HK-2 (cell line): Measurements from ENCODE around the gene STAT5A.
"Not testable (repeated sequence)": the region's sequence is repeated elsewhere in the genome, so short reads cannot be mapped to it uniquely, and the experiment has no call there.

Source experiments
- DNase-seq: peaks from one replicate; pipeline ENCODE4 v3.0.0-alpha.2; 2018; ENCODE audit not compliant: unreplicated experiment

Gene STAT5A

DNA sequence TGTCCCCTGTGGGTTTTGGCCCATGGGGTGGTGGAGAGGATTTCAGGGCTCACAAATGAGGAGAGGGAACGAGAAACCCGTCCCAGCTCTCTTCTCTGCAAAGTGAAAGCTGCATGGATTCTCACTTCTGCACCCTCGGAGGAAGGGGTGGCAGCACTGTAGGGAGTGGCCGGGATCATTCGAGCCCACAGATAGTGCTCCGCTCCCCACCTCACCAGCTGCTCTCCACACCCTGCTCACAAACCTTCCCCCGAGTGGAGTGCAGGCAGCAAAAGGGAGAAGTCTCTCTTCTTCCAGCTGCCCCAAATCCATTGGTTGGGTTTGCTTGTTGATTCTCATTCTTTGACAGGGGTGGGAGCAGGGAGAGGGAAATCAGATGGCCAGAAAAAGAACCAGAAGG lies 20.1 kb downstream of the STAT5A start:
- no peak for DNase-seq

GRCh38 chr17:42309142-42309541 lies 20.8 kb downstream of the STAT5A start:
- DNase-seq = no peak

- no peak for DNase-seq
Measured at GRCh38 chr17:42309986-42310786, 21.9 kb downstream of the STAT5A start.

- DNase-seq = no peak
Measured at GRCh38 chr17:42310787-42311215, 22.5 kb downstream of the STAT5A start.

GRCh38 chr17:42311240-42312034 lies 23.1 kb downstream of the STAT5A start:
- DNase-seq = peak; percentile 84

DNA sequence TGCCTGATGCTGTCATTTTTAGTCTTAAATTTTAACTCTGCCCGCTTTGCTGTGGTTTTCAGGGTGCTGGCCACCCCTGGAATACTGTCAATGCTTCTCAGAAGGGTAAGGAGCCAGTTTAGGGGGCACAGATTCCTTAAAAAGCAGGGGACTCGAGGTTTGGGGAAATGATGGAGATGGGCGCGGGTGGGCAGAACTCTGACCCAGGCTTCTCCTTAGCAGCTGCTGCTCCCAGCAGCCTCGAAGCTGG lies 23.7 kb downstream of the STAT5A start:
- DNase-seq = no peak

- DNase-seq = peak; percentile 83
Measured at GRCh38 chr17:42312285-42313130, 24.2 kb downstream of the STAT5A start.

DNA sequence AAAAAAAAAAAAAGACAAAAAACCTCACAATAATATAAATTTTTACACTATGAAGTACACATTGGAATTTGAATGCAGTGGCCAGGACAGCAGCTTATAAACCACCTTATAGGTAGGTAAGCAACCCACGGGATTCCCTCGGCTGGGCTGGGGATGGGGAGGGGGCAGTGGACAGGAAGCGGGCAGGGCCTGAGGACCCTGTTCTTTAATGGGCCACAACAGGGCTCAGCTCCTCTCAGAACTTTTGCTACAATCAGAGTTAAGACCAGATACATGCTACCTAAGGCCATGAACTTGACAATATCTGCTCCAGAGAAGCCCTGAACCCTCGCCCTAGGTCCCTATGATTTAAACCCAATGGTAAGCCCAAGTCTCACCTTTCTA lies 25.1 kb downstream of the STAT5A start:
- no peak for DNase-seq

DNA sequence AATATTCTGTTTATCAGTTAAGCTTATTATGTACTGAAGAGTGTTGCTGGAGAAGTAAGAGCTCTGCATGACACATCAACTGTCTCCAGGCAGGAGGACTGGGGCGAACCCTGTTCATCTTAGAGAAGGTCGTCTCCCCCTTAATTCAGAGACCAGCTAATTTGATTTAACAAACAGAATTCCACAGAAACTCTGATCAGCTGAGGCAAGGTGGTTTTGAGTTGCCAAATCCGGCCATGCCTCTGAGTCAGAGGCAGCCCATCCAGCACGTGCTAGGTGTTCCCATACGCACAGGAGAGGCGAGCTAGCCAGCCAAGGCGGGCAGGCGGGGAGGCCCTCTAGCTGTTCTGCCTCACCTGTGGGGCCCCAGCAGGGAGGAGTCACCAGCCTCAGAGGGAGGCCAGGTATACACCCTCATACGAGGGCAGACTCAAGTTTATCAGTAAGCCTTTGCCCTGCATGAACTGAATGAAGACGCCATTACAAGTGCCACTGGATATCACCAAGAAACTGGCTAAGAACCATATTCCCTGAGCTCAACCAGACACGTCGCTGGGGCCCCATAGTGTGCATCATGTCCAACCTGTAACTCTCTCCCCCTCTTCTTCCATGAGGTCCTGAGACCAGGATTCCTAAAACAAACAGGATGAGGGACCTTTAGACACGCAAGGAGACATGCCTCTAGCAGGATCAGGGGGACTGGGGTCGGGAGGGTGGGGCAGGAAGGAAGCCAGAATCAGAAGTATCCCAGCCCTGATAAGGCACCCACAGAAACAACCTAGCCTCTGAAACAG lies 25.7 kb downstream of the STAT5A start:
- no peak for DNase-seq

DNA sequence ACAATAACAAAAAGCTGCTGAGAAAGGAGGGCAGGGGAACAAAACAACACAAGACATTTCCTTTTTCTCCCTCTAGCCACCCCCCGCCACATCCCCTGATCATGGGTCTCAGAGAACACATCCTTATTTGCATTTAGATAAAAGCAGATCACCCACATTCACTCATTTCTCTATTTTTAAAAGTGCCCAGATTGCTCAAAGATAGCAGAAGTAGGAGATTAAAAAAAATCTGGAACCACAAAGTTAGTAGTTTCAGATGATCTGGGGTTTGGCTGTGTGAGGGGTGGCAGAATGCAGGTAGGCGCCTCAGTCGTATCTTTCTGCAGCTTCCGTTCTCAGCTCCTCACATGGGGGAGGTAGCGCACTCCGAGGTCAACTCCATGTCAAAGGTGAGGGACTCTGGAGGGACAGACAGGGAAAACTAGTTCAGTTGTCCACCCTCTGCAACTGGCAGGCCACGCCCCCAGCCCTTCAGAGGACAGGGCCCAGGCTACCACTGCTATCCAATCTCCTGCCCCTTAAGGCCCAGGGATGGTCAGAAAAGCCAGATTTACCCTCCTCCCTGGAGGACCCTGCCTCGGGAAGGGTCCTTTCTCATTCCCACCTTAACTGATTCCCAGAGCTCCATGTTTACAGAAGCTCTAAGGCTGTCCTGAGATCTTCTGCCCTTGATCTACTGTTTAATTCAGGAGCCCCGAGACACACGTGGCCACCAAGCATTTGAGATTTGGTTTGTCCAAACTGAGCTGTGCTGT lies 27.3 kb downstream of the STAT5A start:
- no peak for DNase-seq

- no peak for DNase-seq
Measured at GRCh38 chr17:42316755-42317154, 28.5 kb downstream of the STAT5A start.

DNA sequence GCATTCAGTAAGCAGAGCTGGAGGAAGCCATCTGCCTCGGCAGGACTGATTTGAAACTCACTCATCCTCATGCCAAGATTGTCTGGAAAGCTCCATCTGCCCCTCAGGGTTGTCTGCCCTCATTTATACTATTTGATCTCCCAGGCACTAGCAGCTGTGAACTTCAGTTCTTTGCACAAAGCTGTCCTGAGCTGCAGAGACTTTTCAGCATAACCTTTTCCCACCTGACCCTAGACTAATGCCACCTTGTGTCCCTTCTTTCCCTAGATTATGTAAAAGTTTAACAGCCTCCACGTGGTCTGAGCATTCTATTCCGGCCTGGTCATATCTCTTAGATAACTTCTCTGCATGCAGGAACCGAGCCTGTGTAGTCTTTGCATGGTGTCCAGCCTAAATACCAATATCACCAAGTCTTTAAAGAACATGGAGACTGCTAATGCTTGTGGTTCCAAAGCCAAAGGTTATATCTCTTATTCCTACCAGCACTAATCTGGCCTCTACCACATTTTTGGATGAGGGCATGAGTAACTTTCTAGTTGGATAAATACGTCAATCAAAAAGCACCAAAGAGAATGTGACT lies 29.1 kb downstream of the STAT5A start:
- DNase-seq = no peak

DNA sequence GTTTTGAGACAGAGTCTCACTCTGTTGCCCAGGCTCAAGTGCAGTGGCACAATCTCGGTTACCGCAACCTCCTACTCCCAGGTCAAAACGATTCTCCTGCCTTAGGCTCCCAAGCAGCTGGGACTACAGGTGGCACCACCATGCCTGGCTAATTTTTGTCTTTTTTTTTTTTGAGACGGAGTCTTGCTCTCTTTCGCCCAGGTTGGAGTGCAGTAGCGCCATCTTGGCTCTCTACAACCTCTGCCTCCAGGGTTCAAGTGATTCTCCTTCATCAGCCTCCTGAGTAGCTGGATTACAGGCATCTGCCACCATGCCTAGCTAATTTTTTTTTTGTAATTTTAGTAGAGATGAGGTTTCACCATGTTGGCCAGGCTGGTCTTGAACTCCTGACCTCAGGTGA lies 29.7 kb downstream of the STAT5A start:
- not testable (repeated sequence) for DNase-seq

GRCh38 chr17:42321555-42321954 lies 33.3 kb downstream of the STAT5A start:
- DNase-seq = no peak

DNA sequence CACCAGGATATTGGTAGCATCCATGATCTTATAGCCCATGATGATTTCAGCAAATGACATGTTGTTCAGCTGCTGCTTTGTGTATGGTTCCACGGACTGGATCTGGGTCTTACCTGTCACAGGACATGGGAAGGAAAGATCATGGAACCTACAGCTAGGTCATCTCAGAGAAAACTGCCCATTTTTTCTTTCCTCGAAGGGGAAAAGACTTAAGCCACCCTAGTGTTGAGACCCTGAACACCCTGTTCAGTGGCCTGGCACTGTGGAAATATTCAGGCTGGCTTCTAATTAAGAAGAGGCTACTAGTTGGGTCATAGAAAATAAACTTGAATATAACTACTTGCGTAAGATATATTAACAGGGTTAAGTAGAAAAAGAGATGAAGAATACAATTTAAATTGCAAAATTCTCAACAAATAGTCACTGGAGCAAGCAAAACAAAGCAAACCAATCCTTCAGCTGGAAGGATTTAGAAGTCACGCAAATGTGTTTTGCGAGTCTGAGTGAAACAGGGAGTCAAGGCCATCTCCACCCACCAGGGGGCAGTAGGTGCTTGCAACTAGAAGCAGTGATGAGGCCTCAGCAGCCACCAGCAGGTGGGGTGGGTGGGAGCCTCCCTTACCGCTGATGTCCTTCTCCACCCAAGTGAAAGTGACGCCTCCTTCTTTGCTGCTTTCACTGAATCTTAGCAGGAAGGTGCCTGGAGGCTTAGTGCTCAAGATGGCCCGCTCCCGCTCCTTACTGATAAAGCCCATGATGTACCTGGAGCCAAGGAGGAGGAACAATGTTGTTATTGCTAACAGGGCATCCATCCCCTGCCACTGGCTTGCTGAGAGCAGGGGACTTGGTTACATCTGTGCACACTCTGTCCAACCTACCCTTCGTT lies 34.3 kb downstream of the STAT5A start:
- DNase-seq = peak; percentile 91

DNA sequence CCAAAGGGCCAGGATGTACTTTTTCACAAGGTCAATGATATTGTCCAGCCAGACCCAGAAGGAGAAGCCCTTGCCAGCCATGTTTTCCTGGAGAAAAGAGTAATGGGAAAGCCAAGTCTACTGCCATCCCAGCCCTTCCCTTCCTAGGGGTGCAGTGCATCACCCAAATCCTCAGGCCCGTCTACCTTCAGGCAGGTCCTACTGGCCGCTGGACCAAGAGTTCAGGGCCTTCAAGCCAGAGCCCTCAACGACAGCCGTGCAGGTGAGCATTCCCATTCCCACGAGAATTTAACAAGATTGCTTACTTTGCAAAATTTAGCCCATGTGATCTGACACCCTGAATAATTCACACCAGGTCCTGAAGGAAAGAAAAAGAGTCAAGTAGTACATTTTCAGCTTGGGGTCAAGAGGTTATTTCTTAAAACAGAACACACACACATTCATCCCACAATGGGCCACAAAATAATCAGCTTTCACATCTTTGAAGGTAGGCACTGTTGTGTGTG lies 35.0 kb downstream of the STAT5A start:
- no peak for DNase-seq

DNA sequence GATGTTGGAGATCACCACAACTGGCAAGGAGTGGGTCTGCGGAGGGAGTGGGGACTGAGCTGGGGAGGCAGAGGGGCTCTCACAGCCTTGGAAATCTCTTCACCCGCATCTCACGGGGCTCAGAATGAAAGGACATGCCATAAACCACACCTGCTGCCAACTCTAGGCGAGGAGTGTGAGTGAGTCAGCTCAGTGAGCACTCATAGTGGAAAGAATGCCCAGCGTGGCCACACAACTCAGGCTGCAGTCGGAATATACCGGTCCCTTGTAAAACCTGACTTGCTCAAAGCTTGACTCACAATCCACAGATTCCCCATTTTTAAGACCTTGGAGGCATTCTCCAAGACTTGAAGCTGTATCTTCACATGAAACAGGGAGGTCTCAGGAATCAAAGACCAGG lies 36.7 kb downstream of the STAT5A start:
- DNase-seq = peak; percentile 77

- DNase-seq = peak; percentile 49
Measured at GRCh38 chr17:42329025-42329976, 41.0 kb downstream of the STAT5A start.
